Left ventricle myocardium inferior (tissue), 1 donor: ENCODE measurements around the gene AUP1. TPM values are rescaled to one million over a fixed set of nuclear protein-coding genes. Genes with fewer than 3 reads are reported as not detected.

ENCODE experiments used
- DNase-seq: peaks from one replicate; pipeline ENCODE4 v3.0.0-alpha.2; 2020
- H3K27ac ChIP-seq: fragments of 200-600 bp; replicated peaks from 2 replicates; pipeline ENCODE4 v1.8.0; 2021
- H3K27me3 ChIP-seq: fragments of 200-600 bp; 2 replicates; pipeline ENCODE4 v1.8.0; 2021; ENCODE audit warnings: low read depth
- H3K36me3 ChIP-seq: fragments of 200-600 bp; 2 replicates; pipeline ENCODE4 v1.8.0; 2021
- H3K4me1 ChIP-seq: fragments of 200-600 bp; 2 replicates; pipeline ENCODE4 v1.8.0; 2021
- H3K4me3 ChIP-seq: fragments of 200-600 bp; 2 replicates; pipeline ENCODE4 v1.8.0; 2021; ENCODE audit warnings: mild to moderate bottlenecking, moderate library complexity
- H3K9me3 ChIP-seq: fragments of 200-600 bp; replicated peaks from 2 replicates; pipeline ENCODE4 v1.8.0; 2021
- CTCF ChIP-seq: fragments of 200-600 bp; IDR thresholded peaks from 2 replicates; pipeline ENCODE4 v1.8.0; 2021; ENCODE audit warnings: antibody characterized with exemption, mild to moderate bottlenecking, borderline replicate concordance
- intact Hi-C: fragments of 100-400 bp; cut with micrococcal nuclease; formaldehyde crosslinking; loops from one replicate; pipeline ENCODE4 v1.11.0; 2022
- total RNA-seq: library from RNA; stranded (reverse); fragmentation: NEBNext Ultra II Directional; extraction: Animal tissue kit (Norgen Biotek cat#: 25700); gene quantifications from one replicate; pipeline ENCODE4 v1.2.1, GENCODE V29; 2021
- donor health status: DM: no; HTN: yes; CAD: no; lungs with severe emphysema.

Gene AUP1
- total RNA-seq, 1 donor from 2014 or later = 46.9 TPM

- Histone ChIP-seq H3K4me1 (peaks cover 44% of the 10 kb centered on the region), H3K36me3 (peaks cover 56% of the 10 kb centered on the region), H3K4me3 (peak within 1 kb of the TSS; percentile 99), H3K27ac (peak within 1 kb of the TSS; percentile 97), H3K27me3 (no peaks in the 10 kb centered on the region), H3K9me3 (no peaks in the 10 kb centered on the region)
- TF ChIP-seq CTCF = peak; percentile 95
- intact Hi-C loops = loop anchor here (5.0 to 10.0 kb wide), 2 partner anchors 62 to 104 kb away; no protein-coding TSS in a partner anchor
- peak; percentile 95 for DNase-seq
These were observed 46.5 kb downstream of the AUP1 start, which contains the start of the genes CCDC142 and TTC31 for GRCh38 chr2:74482801-74483674. Gene CCDC142, minus strand, starts transcription at chr2:74482998. Its CDS starts 161 bp downstream, at chr2:74482837. Gene TTC31, plus strand, starts transcription at chr2:74483081. Its CDS starts 15 bp downstream, at chr2:74483096.

- peaks cover 44% of the 10 kb centered on the region for H3K4me1 ChIP-seq
- H3K27ac ChIP-seq = peak overlapping the region; percentile 97
- DNase-seq = no peak
- H3K27me3 ChIP-seq = no peaks in the 10 kb centered on the region
- peaks cover 58% of the 10 kb centered on the region for H3K36me3 ChIP-seq
- no peaks in the 10 kb centered on the region for H3K9me3 ChIP-seq
- intact Hi-C loops = loop anchor here (5.0 to 10.0 kb wide), 2 partner anchors 63 to 105 kb away; no protein-coding TSS in a partner anchor
- TF ChIP-seq CTCF = no peak
- H3K4me3 ChIP-seq = peak overlapping the region; percentile 99
These were observed 47.3 kb downstream of the AUP1 start for GRCh38 chr2:74481961-74482800.

- Histone ChIP-seq H3K4me1 (peaks cover 44% of the 10 kb centered on the region), H3K9me3 (no peaks in the 10 kb centered on the region), H3K36me3 (peaks cover 58% of the 10 kb centered on the region), H3K27ac (peak overlapping the region; percentile 97), H3K27me3 (no peaks in the 10 kb centered on the region), H3K4me3 (peak overlapping the region; percentile 99)
- no peak for DNase-seq
- intact Hi-C loops = loop anchor here (5.0 to 10.0 kb wide), 2 partner anchors 63 to 106 kb away; no protein-coding TSS in a partner anchor
- TF ChIP-seq CTCF = no peak
These were observed 48.1 kb downstream of the AUP1 start for GRCh38 chr2:74481431-74481830.

Other genes starting within 250 kb of the AUP1 start
- gene SLC4A5, start 186.3 kb downstream of the AUP1 start, total RNA-seq = 2.3 TPM
- gene DCTN1, start 149.4 kb downstream of the AUP1 start, total RNA-seq = 201 TPM
- 0.82 TPM for gene C2orf81, start 108.1 kb downstream of the AUP1 start, total RNA-seq
- gene WDR54, start 108.0 kb downstream of the AUP1 start, total RNA-seq = 2.9 TPM
- 14.0 TPM for gene RTKN, start 87.8 kb downstream of the AUP1 start, total RNA-seq
- gene INO80B, start 74.6 kb downstream of the AUP1 start, total RNA-seq = 19.3 TPM
- gene WBP1, start 71.3 kb downstream of the AUP1 start, total RNA-seq = 46.1 TPM
- gene MOGS, start 64.3 kb downstream of the AUP1 start, total RNA-seq = 19.5 TPM
- gene MRPL53, start 57.0 kb downstream of the AUP1 start, total RNA-seq = 176 TPM
- 5.6 TPM for gene CCDC142, start 46.7 kb downstream of the AUP1 start, total RNA-seq
- gene TTC31, start 46.6 kb downstream of the AUP1 start, total RNA-seq = 9.5 TPM
- gene LBX2, start 30.1 kb downstream of the AUP1 start, total RNA-seq = 0.25 TPM
- gene PCGF1, start 22.0 kb downstream of the AUP1 start, total RNA-seq = 20.2 TPM
- gene TLX2, start 15.3 kb downstream of the AUP1 start, total RNA-seq = not detected
- 0.11 TPM for gene DQX1, start 3.5 kb downstream of the AUP1 start, total RNA-seq
- 26.6 TPM for gene HTRA2, start 227 bp upstream of the AUP1 start, total RNA-seq
- gene LOXL3, start 24.2 kb upstream of the AUP1 start, total RNA-seq = 4.7 TPM
- 4.1 TPM for gene DOK1, start 25.0 kb upstream of the AUP1 start, total RNA-seq
- not detected for gene M1AP, start 118.6 kb upstream of the AUP1 start, total RNA-seq
- 2.9 TPM for gene SEMA4F, start 124.5 kb upstream of the AUP1 start, total RNA-seq